ENCODE results near the gene RIMS1. TPM values are rescaled to one million over a fixed set of nuclear protein-coding genes. Genes with fewer than 3 reads are reported as not detected.

The RIMS1 gene
- total RNA-seq, 1 experiment from 2014 or later: 0.51 TPM

- POLR2A ChIA-PET (ENCODE audit: unreplicated experiment): no interaction called here
- TF ChIP-seq EZH2phosphoT487 (IDR thresholded peaks at IDR 0.05; ENCODE audit: borderline replicate concordance, low read length) (no peak), CTCF (conservative IDR thresholded peaks at IDR 0.05; ENCODE audit: low read depth, low read length) (no peak), EZH2 (IDR thresholded peaks at IDR 0.05; ENCODE audit: low read length, unreplicated experiment) (no peak)
Observed at GRCh38 chr6:72219536-72219935, 333.2 kb downstream of the RIMS1 start.

GRCh38 chr6:72238021-72238420 is 351.7 kb downstream of the RIMS1 start:
- ATAC-seq (no peak), DNase-seq (no peak)
- Histone ChIP-seq H3F3A (ENCODE audit: low read length, unreplicated experiment) (no peaks in the 10 kb centered on the region), H3K27ac (ENCODE audit: low read length) (no peak overlapping the region), H3K4me1 (ENCODE audit: insufficient read depth, low read length) (peaks cover 12% of the 10 kb centered on the region), H3K27me3 (ENCODE audit: low read length) (no peaks in the 10 kb centered on the region), H3K9ac (ENCODE audit: low read length) (no peak overlapping the region), H3K36me3 (ENCODE audit: low read depth, low read length) (no peaks in the 10 kb centered on the region), H3K4me2 (ENCODE audit: low read length) (no peak overlapping the region), H3K9me3 (ENCODE audit: low read length) (no peaks in the 10 kb centered on the region), H3K79me2 (ENCODE audit: low read length) (no peaks in the 10 kb centered on the region), H2AFZ (ENCODE audit: low read length) (no peak overlapping the region), H4K20me1 (ENCODE audit: low read length) (no peaks in the 10 kb centered on the region), H3K4me3 (ENCODE audit: low read length) (no peak overlapping the region), H3K9me2 (replicated peaks; ENCODE audit: low read length) (no peaks in the 10 kb centered on the region)
- ChIA-PET POLR2A (ENCODE audit: unreplicated experiment) (interaction anchor here (0.9 kb wide), 1 partner anchor 57 kb away, joined by 5 read pairs; no protein-coding TSS in a partner anchor), CTCF (no interaction called here)
- no peak for TF ChIP-seq EZH2phosphoT487 (IDR thresholded peaks at IDR 0.05; ENCODE audit: borderline replicate concordance, low read length)
- no peak for TF ChIP-seq CTCF (conservative IDR thresholded peaks at IDR 0.05; ENCODE audit: low read depth, low read length)
- TF ChIP-seq EZH2 (IDR thresholded peaks at IDR 0.05; ENCODE audit: low read length, unreplicated experiment): no peak
- intact Hi-C loops (cut with micrococcal nuclease): no loop called here
- no TSS peak for BruUV-seq (replicated peaks)

More at GRCh38 chr6:72219536-72219935, 333.2 kb downstream of the RIMS1 start:
- Histone ChIP-seq H2AFZ (ENCODE audit: low read length) (no peak overlapping the region), H3K4me2 (ENCODE audit: low read length) (no peak overlapping the region), H3K27ac (ENCODE audit: low read length) (no peak overlapping the region), H3K9me3 (ENCODE audit: low read length) (no peaks in the 10 kb centered on the region), H3K9ac (ENCODE audit: low read length) (no peak overlapping the region), H4K20me1 (ENCODE audit: low read length) (no peaks in the 10 kb centered on the region), H3K9me2 (replicated peaks; ENCODE audit: low read length) (no peaks in the 10 kb centered on the region), H3K4me1 (ENCODE audit: insufficient read depth, low read length) (peaks cover 10% of the 10 kb centered on the region; the same call in 1 of the 2 replicates), H3K4me3 (ENCODE audit: low read length) (no peak overlapping the region), H3K27me3 (ENCODE audit: low read length) (no peaks in the 10 kb centered on the region), H3K79me2 (ENCODE audit: low read length) (no peaks in the 10 kb centered on the region), H3F3A (ENCODE audit: low read length, unreplicated experiment) (no peaks in the 10 kb centered on the region), H3K36me3 (ENCODE audit: low read depth, low read length) (no peaks in the 10 kb centered on the region)
- CTCF ChIA-PET: no interaction called here
- DNase-seq: no peak
- intact Hi-C loops (cut with micrococcal nuclease): no loop called here
- BruUV-seq (replicated peaks): no TSS peak
- ATAC-seq: no peak

DNA sequence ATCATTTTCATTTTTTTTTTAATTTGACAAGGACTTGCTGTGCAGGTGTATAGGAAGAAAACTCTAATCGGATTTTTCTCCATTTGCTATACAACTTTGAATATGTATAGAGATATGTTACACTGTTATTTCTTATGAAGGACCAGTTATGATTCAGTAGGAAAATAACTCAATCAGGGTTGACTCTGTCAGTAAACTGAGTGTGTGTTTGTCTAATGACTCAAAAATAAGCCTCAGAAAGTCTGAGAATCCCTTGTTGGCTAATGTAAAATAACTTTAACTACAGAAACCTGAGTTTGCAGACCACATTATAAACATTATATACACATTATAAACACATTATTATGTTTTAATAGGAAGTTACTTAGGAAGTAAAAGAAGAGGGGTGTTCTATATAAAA is 352.6 kb downstream of the RIMS1 start:
- Histone ChIP-seq H3K79me2 (ENCODE audit: low read length) (no peaks in the 10 kb centered on the region), H3K4me3 (ENCODE audit: low read length) (no peak overlapping the region), H3K9me3 (ENCODE audit: low read length) (no peaks in the 10 kb centered on the region), H3K9ac (ENCODE audit: low read length) (no peak overlapping the region), H3F3A (ENCODE audit: low read length, unreplicated experiment) (no peaks in the 10 kb centered on the region), H2AFZ (ENCODE audit: low read length) (no peak overlapping the region), H3K27me3 (ENCODE audit: low read length) (no peaks in the 10 kb centered on the region), H3K9me2 (replicated peaks; ENCODE audit: low read length) (no peaks in the 10 kb centered on the region), H3K36me3 (ENCODE audit: low read depth, low read length) (no peaks in the 10 kb centered on the region), H4K20me1 (ENCODE audit: low read length) (no peaks in the 10 kb centered on the region), H3K27ac (ENCODE audit: low read length) (no peak overlapping the region), H3K4me2 (ENCODE audit: low read length) (peak overlapping the region; percentile 62; the same call in 1 of the 2 replicates), H3K4me1 (ENCODE audit: insufficient read depth, low read length) (peaks cover 12% of the 10 kb centered on the region)
- intact Hi-C loops (cut with micrococcal nuclease): loop anchor here (1.0 kb wide), 1 partner anchor 22 kb away; no protein-coding TSS in a partner anchor
- ATAC-seq: peak; percentile 99
- ChIA-PET POLR2A (ENCODE audit: unreplicated experiment) (no interaction called here), CTCF (no interaction called here)
- peak; percentile 77 for DNase-seq
- BruUV-seq (replicated peaks): no TSS peak
- no peak for TF ChIP-seq EZH2 (IDR thresholded peaks at IDR 0.05; ENCODE audit: low read length, unreplicated experiment)
- no peak for TF ChIP-seq CTCF (conservative IDR thresholded peaks at IDR 0.05; ENCODE audit: low read depth, low read length)
- TF ChIP-seq EZH2phosphoT487 (IDR thresholded peaks at IDR 0.05; ENCODE audit: borderline replicate concordance, low read length): no peak

All from PC-3 (cell line).